HEK293T (cell line): Measurements from ENCODE around the gene IFNLR1.

ENCODE experiments used
- ARNT ChIP-seq: fragments of 450-650 bp; IDR thresholded peaks from 2 replicates; pipeline ENCODE4 v1.6.1; 2017; ENCODE audit warnings: mild to moderate bottlenecking
- BHLHE40 ChIP-seq: fragments of 450-650 bp; IDR thresholded peaks from 2 replicates; pipeline ENCODE4 v1.6.1; 2016; ENCODE audit warnings: mild to moderate bottlenecking, moderate library complexity, borderline replicate concordance
- CTBP1 ChIP-seq: fragments of 450-650 bp; IDR thresholded peaks from 2 replicates; pipeline ENCODE4 v1.6.1; 2016; ENCODE audit warnings: borderline replicate concordance
- ELF4 ChIP-seq: fragments of 450-650 bp; IDR thresholded peaks from 2 replicates; pipeline ENCODE4 v1.6.1; 2017; ENCODE audit warnings: antibody characterized with exemption
- FOXA1 ChIP-seq: fragments of 450-650 bp; IDR thresholded peaks from 2 replicates; pipeline ENCODE4 v1.6.1; 2016; ENCODE audit warnings: mild to moderate bottlenecking
- FOXM1 ChIP-seq: fragments of 450-650 bp; IDR thresholded peaks from 2 replicates; pipeline ENCODE4 v1.6.1; 2017; ENCODE audit warnings: mild to moderate bottlenecking, borderline replicate concordance
- HDGF ChIP-seq: fragments of 450-650 bp; IDR thresholded peaks from 2 replicates; pipeline ENCODE4 v1.6.1; 2017; ENCODE audit warnings: antibody characterized with exemption, borderline replicate concordance
- L3MBTL2 ChIP-seq: fragments of 450-650 bp; conservative IDR thresholded peaks from 2 replicates; pipeline ENCODE4 v1.6.1; 2016; ENCODE audit warnings: mild to moderate bottlenecking
- LEF1 ChIP-seq: fragments of 450-650 bp; IDR thresholded peaks from 2 replicates; pipeline ENCODE4 v1.6.1; 2017; ENCODE audit warnings: mild to moderate bottlenecking, borderline replicate concordance
- NFRKB ChIP-seq: fragments of 450-650 bp; IDR thresholded peaks from 2 replicates; pipeline ENCODE4 v1.6.1; 2016; ENCODE audit warnings: mild to moderate bottlenecking, moderate library complexity
- PKNOX1 ChIP-seq: fragments of 450-650 bp; IDR thresholded peaks from 2 replicates; pipeline ENCODE4 v1.6.1; 2016
- SP1 ChIP-seq: fragments of 450-650 bp; IDR thresholded peaks from 2 replicates; pipeline ENCODE4 v1.6.1; 2017
- SUZ12 ChIP-seq: fragments of 450-650 bp; IDR thresholded peaks from 2 replicates; pipeline ENCODE4 v1.6.1; 2016; ENCODE audit warnings: mild to moderate bottlenecking
- TARDBP ChIP-seq: fragments of 450-650 bp; IDR thresholded peaks from 2 replicates; pipeline ENCODE4 v1.6.1; 2016

DNA sequence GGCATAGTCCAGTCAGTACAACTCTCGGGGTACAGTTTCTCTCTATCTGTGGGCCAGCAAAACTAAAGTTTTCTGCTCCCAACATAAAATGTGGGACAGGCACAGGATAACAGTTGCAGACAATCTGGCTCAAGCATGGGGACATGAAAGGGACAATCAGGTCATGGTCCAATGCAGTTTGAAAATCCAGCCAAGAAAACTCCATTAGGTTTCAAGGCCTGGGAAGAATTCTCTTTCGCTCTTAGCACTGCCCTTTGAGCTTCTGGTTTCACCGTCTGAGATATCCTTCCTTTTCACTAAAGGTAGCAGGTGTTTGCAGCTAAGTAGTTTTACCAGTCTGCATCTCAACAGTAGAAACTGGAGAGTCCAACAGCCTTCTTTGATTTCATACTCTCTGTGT, 23.1 kb downstream of the IFNLR1 start:
- TF ChIP-seq BHLHE40 (no peak), ARNT (no peak), PKNOX1 (no peak), FOXM1 (no peak), ELF4 (no peak), SP1 (no peak), HDGF (no peak), TARDBP (no peak), CTBP1 (no peak), L3MBTL2 (no peak), LEF1 (no peak), NFRKB (no peak), FOXA1 (no peak), SUZ12 (no peak)
